SKM-1 treated with dmso at 0.1 percent for 144 hours (cell line): ENCODE results near the gene MARCHF6.
A peak's percentile ranks its signal among the peaks of the same experiment; 100 is the strongest.
"Not testable (repeated sequence)": the region's sequence is repeated elsewhere in the genome, so short reads cannot be mapped to it uniquely, and the experiment has no call there.

ENCODE experiments used
- DNase-seq: peaks from one replicate; lab custom pipeline; 2025; ENCODE audit not compliant: unreplicated experiment; lab: John Stamatoyannopoulos, UW

MARCHF6 gene

DNA sequence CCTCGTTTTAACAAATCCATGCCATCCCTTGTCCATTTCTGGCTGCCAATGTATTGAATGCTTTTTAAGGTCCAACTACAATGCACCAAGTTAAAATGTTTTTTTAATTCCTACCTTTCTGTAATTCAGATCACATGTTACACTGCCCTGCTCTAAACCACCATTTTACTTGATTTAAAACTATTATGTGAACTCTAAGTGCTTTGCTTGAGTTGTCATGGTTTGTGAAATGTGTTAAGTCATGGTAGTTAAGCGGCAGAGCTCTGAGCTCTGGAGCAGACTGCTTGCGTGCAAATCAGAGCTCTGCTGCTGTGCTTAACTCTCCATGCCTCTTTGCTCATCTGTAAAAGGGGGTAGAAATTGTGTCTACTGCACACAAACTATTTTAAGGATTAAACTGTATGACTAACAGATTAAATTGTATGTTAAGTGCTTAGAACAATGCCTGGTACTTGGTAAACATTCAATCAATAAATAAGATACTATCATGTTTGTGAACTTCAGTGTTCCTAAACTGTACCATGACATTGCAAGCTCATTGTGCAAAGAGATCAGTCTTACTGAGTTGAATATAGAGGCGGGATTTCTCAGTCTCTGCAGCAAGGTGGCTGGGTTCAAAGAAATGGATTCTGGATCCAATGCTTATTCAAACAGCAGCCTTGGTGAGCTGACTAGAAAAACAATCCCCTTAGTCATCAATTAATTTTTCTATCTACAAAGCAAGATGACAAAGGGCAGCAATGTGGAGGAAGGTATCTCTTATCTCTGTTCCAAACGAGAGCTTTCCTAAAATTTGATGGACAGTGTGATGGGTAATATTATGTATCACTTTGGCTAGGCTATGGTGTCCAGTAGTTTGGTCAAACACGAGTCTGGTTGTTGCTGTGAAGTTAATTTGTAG is 29.7 kb upstream of the MARCHF6 start:
- no peak for DNase-seq

DNA sequence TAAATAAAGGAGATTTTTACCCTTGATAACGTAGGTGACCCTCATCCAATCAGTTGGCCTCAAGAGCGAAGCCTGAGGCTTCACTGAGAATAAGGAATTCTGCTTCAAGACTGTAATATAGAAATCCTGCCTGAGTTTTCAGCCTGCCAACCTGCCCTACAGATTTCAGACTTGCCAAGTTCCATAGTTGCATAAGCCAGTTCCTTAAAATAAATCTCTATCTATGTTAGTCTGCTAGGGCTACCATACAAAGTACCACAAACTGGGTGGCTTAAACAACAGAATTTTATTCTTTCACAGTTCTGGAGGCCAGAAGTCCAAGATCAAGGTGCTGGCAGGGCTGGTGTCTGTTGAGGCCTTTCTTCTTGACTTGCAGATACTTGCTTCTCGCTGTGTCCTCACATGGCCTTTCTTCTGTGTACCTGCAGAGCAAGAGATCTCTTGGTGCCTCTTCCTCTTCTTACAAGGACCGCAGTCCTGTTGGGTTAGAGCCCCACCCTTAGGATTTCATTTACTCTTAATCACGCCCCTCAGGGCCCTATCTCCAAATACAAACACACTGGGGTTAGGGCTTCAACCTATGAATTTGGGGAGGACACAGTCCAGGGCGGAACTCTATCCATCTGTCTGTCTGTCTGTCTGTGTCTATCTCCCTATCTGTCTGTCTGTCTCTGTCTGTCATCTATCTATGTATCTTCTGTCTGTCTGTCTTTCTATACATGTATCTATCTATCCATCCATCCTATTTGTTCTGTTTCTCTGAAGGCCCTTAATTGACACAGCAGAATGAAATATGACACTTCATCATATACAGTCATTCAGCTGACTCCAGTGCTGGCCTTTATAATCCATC is 28.8 kb upstream of the MARCHF6 start:
- DNase-seq, result peak; percentile 61

DNA sequence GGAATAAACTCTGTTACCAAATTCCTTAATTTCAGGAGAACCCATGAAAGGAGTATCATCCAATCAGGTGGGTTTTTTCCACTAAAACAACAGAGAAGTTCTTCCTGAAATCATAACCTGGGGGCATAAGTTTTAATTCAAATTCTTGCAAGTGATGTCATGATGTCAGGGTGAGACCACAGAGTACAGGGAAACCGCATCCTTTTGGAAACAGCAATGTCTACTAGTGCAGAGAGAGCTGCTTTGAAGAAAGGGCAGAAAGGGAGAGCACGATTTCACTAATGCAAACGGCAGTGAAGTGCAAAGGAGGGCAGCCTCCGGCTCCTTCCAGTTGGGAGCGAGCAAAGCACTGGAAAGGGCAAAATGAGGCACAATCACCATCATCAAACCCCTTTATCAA is 25.2 kb upstream of the MARCHF6 start:
- no peak for DNase-seq

DNA sequence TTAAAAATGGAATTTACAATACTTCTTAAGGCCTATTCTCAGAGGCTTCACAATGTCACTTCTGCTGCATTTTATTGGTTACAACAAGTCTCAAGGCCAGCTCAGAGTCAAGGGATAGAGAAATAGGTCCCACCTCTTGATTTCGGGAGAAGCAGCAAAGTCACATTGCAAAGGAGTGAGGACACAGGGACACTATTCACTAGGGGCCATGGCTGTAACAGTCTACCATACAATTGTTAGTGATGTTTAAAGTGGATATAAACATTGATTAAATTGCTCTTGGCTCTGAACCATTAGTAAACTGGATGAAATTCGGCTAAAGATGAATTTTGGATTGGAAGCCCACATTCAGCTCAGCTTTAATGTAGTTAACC is 24.1 kb upstream of the MARCHF6 start:
- DNase-seq, result no peak

DNA sequence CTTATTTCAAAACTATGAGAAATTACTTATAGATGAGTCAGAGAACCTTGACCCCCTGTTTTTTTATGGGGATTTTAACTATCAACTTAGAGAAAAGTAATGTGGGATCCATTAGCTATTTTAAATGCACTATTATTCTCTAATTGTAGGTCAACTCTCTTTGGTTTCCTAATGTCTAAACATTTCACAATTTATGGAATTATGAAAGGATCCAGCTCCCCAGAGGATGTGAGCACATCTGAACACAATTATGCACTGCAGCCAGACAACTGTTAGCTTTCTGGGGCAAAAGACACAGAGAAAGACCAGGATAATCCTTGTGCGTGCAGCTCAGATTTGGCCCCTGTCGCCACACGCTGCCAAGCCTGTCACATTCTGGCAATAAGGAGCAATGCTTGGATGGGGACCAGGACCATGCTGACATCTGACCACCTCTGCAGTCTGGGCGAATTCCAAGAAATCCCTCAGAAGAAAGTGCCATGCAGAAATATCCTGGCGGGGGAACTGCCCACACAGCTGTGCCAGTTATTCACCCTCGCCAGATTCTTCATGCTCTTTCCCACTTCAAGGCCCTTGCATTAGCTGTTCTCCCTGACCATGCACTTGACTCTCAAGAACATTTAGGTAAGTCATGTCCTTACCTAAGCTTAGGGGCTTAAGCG is 23.5 kb upstream of the MARCHF6 start:
- DNase-seq, result no peak

DNA sequence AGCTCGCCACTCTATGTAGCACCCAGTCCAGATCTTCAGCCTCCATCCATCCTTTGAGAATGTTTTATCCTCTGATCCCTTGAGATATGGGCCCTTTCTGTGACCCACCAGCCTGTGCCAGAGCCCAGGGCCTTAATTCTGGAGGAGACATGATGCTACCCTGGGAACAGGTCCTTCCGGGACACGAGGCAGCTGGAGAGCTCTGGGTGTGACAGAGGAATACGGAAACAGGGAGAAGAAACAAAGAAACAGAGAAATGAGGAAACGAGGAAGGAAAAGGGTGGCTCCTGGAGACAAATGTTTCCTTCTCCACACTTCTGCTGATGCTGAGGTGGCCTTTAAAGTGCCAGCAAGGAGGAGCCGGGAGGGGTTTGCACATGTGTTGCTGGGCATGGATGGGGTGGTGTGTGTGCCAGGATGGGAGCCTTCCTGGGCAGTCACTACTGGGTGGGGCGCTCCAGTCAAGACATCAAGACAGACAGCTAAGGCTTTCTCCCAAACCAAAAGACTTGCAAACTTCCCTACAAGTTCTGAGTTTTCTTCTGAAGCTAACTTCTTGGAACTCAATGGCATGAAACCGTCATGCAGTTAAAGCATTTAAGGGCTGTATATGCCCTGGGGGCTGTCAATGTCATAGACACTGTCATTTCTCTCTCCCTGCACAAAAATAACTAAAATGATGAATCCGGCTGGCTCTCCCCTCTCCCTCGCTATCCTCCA is 22.8 kb upstream of the MARCHF6 start:
- no peak for DNase-seq

DNA sequence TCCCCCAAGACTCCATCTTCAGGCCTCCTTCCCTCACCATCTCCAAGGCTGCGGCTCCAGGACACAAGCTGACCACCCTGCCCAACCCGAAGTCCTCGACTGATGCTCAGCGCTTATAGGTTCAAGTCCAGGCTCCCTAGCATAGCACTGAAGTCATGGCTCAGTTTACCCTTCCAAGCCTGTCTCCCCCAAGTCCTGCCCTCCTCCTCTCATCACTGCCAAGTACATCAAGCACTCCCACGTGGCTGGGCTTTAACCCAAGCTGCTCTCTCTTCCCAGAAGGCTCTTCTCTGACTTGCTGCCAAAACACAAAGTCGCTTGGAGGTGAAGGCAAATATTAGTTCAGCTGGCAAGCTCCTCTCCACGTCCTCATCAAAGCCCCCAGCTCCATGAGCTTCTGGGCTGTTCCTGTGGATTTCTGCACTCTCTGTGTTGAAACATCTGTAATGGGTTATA is 22.1 kb upstream of the MARCHF6 start:
- DNase-seq, result no peak

DNA sequence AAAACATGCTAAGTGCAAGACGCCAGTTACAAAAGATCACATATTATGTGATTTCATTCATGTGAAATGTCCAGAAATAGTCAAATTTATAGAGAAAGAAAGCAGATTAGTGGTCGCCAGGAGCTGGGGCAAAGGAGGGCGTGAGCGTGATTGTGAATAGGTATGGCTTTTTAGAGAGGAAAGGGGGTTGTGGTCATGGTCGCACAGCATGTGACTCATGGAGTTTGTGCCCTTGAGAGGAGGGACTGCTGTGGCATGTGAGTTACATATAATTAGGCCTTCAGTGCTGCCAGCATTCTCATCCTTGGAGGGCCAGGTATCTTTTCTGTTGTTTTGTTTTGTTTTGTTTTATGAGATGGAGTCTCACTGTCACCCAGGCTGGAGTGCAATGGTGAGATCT is 21.2 kb upstream of the MARCHF6 start:
- DNase-seq, result no peak

DNA sequence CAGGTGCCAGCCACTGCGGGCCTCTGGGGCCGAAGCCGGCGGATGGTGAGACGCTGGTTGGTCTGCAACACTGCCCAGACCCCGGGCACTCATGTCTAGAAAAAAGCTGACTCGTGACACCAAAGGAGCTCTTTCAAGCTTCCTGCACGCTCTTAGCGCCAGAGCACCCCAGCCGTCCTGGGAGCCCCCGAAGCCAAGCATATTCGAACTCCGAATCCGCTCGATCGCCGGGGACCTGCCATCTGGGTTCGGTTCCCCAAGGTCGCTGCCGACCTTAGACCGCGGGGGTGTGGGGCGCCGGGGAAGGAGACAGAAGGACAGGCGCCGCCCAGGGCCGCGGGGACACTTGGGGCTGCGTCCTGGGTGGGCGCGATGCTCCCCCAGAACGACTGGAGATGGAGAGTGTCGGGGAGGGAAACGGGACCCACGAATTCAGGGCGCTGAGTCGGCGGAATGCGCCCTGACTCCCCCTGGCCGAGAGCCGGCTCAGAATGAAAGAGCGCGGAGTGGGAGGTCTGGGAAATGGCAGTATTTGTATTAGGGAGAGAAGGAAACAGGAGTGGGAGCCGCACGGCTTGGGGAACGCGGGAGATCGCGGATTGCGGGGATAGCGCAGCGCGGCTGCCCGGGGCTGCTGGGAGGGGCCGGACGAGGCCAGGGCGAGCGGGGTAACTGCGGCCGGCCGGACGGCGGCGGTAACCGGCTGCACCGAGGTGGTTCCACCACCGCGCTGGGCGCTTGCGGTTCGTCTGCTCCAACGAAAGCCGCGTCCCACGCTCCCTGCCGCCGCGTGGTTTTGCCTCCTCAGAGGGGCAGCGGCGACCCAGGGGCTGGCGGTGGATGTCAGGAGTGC is 20.1 kb upstream of the MARCHF6 start:
- no peak for DNase-seq

DNA sequence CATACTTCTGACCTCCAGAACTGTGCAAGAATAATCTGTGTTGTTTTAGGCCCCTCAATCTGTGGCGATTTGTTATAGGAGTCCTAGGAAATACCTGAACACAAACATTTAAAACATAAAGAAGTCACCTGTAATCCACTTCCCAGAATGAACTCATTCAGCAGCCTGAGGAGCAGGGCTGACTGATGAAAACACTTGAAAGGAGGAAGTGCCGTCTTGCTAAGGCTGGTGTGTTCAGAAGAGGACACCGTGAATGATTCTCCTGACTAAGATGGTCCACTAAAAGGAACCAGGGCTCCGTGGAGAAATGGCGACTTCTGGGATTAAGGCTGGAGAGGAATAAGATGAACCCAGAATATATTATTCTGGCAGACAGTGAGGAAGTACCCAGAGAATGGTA is 18.7 kb upstream of the MARCHF6 start:
- peak; percentile 21 for DNase-seq

DNA sequence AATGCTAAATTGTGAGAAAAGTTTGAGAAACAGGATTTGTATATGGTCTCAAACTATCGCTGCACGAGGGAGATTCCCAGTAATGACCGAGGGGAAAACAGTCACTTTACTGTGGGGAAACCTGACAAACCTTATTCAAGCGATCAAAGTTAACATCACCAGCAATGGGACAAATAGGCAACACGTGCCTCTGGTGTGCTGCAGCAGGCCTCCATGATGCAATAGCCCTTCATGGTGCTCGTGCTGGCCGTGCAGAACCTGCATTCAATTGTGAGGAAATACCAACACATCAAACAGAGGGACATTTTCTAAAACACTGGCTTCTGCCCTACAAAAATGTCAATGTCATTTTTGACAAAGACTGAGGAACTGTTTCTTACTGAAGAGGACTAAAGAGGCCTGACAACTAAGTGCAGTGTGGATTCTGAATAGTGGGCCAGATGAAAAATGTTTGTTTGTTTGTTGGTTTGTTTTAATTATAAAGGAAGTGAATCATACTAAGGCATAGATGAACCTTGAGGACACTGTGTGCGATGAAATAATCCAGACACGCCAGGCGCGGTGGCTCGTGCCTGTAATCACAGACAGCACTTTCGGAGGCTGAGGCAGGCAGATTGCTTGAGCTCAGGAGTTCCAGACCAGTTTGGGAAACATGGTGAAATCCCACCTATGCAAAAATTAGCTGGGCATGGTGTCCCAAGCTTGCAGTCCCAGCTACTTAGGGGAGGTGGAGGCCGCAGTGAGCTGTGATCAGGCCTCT is 17.6 kb upstream of the MARCHF6 start:
- DNase-seq, result no peak

DNA sequence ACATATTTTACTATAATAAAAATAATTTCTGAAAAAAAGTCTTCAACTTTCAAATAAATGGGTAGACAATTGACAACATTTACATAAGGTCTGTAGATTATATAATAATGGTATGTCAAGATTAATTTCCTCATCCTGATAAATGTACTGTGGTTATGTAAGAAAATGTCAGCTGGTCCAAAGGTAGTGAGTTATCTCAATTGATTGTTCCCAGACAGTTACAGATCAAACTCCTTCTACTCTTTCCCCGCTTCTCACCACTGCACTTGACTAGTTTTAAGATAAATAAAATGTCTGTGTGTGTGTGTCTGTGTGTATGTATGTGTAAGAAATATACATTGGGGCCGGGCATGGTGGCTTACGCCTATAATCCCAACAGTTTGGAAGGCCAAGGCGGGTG is 16.4 kb upstream of the MARCHF6 start:
- no peak for DNase-seq

DNA sequence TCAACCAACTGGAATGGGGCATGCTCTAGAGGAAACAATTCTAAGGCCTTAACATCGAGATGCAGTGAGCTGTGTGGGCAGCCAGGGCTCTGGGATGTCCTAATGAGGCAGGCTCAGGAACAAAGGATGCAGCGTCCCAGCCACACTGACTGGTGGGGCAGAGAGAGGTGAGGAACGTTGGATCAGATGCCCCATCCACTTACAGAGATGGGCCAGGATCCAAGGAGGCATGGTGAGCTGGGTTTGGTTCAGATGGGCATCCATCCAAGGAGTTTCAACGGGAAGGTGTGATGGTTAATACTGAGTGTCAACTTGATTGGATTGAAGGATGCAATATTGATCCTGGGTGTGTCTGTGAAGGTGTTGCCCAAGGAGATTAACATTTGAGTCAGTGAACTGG is 15.5 kb upstream of the MARCHF6 start:
- DNase-seq, result no peak

DNA sequence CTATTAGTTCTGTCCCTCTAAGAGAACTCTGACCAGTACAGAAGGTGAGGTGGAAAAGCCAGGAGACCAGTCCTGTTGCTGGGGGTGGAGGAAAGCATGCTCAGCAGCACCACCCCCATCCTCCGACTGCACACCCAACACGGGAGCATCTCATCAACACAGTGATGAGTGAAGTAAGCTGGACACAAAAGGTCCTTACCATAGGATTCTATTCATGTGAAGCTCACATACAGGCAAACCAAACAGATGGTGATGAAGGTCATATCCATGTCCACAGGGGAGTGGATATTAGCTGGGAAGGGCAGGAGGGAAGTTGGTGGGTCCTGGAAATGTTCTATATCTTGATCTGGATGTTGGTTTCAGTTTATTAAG is 14.8 kb upstream of the MARCHF6 start:
- no peak for DNase-seq

DNA sequence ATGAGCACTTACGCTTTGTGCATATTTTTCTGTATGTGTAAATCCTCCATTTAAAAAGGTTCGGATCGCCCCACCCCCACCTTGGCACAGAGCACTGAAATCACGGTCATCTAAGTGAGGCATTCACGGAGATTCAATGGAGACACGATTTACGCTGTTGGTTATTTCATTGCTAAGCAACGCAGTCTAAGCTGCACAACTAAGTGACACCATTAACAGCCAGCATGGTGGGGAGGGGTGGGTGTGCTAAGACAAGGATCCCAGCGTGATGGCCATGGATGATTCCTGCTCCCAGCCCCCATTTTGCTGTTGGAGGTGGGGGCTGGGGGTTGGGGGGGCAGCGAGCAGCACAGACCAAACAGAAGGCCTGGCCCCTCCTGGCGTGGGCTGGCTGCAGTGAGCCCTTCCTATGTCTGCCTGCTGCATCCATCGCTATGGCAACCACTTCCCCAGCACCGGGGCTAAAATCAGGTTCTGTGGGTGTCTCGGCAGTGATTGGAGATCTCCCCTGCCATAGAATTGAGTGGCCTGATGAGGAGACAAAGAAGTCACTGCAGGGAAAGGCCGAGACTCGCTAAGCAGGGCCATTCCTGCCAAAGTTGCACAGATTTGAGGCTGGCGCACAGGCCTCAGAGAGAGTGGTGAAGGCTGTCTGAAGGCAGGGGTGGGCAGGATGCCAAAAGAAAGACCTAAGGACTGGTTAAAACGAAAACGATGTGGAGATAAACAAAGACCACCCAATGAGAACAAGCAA is 14.3 kb upstream of the MARCHF6 start:
- no peak for DNase-seq

DNA sequence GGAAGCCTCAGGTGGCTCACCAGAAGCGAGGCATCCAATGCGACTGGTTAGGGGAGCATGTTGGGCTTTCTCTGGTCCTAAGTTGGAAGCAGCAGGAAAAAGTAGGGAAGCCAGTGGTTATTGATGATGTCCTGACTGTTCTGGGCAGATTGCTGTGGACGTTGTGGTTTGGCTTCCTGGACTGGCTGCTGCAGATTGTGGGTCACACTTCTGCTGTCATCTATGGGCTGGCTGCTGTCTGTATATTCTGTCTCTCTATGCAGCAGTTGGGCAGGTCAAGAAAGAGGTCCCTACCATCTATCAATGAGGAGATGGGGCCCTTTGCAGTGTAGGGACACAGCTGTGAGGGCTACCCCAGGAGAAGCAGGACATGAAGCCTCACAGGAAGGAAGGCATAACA is 13.5 kb upstream of the MARCHF6 start:
- DNase-seq, result no peak

DNA sequence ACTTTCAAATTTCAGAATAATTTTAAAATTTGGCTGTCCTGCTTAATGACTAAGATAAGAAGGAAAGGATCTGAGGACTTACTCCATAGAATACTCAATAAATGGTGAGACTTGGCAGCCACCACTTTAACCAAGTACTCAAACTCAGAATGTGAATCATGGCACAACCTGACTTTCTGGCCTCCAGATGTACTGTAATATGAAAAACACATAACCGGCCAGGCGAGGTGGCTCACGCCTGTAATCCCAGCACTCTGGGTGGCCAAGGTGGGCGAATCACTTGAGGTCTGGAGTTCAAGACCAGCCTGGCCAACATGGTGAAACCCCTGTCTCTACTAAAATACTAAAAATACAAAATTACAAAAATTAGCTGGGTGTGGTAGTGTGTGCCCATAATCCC is 10.0 kb upstream of the MARCHF6 start:
- DNase-seq, result no peak

DNA sequence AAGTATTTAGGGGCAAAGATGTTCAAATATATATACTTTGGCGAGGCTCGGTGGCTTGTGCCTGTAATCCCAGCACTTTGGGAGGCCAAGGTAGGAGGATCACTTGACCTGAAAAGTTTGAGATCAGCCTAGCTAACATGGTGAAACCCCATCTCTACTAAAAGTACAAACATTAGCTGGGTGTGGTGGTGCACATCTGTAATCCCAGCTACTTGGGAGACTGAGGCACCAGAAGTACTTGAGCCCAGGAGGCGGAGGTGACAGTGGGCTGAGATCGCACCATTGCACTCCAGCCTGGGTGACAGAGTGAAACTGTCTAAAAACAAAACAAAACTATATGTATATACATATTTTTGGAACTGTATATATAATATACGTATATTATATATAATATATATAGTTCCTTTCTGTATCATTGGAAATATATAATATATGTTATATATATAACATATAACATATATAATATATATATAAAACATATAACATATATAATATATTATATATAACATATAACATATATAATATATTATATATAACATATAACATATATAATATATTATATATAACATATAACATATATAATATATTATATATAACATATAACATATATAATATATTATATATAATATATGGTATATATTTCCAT is 8.9 kb upstream of the MARCHF6 start:
- DNase-seq, result not testable (repeated sequence)
